MM.1S (cell line): Measurements from ENCODE around the gene LMNTD2.
A peak's percentile ranks its signal among the peaks of the same experiment; 100 is the strongest.

ENCODE experiments used
- DNase-seq: peaks from one replicate; pipeline ENCODE4 v3.0.0-alpha.2; 2015
- H2AFZ ChIP-seq: fragments of 300-600 bp; sonication (generic); 2 replicates; pipeline ENCODE4 v1.6.0; 2016; ENCODE audit warnings: antibody characterized with exemption, low read length
- H3F3A ChIP-seq: fragments of 300-600 bp; sonication (generic); 2 replicates; pipeline ENCODE4 v1.6.1; 2016; ENCODE audit warnings: mild to moderate bottlenecking, antibody characterized with exemption, low read length, moderate library complexity, mixed read lengths; ENCODE audit not compliant: insufficient read depth
- H3K27ac ChIP-seq: fragments of 300-600 bp; sonication (generic); 2 replicates; pipeline ENCODE4 v1.5.1; 2016; ENCODE audit warnings: mild to moderate bottlenecking, low read length
- H3K27me3 ChIP-seq: fragments of 300-600 bp; sonication (generic); replicated peaks from 2 replicates; pipeline ENCODE4 v1.6.0; 2016; ENCODE audit warnings: low read length; ENCODE audit not compliant: insufficient read depth
- H3K36me3 ChIP-seq: fragments of 300-600 bp; sonication (generic); replicated peaks from 2 replicates; pipeline ENCODE4 v1.6.1; 2016; ENCODE audit warnings: mild to moderate bottlenecking, low read length, mixed read lengths; ENCODE audit not compliant: insufficient read depth
- H3K4me1 ChIP-seq: fragments of 300-600 bp; sonication (generic); 2 replicates; pipeline ENCODE4 v1.6.1; 2016; ENCODE audit warnings: low read length, mixed read lengths
- H3K4me2 ChIP-seq: fragments of 300-600 bp; sonication (generic); 2 replicates; pipeline ENCODE4 v1.6.0; 2016; ENCODE audit warnings: low read depth, low read length
- H3K4me3 ChIP-seq: fragments of 300-600 bp; sonication (generic); 2 replicates; pipeline ENCODE4 v1.5.1; 2016; ENCODE audit warnings: low read length, mixed read lengths
- H3K79me2 ChIP-seq: fragments of 300-600 bp; sonication (generic); 2 replicates; pipeline ENCODE4 v1.6.1; 2016; ENCODE audit warnings: mixed run types, low read length, mixed read lengths
- H3K9ac ChIP-seq: fragments of 300-600 bp; sonication (generic); 2 replicates; pipeline ENCODE4 v1.6.1; 2016; ENCODE audit warnings: low read length, mixed read lengths
- H3K9me2 ChIP-seq: fragments of 300-600 bp; sonication (generic); replicated peaks from 2 replicates; pipeline ENCODE4 v1.6.1; 2016; ENCODE audit warnings: mild to moderate bottlenecking, low read length, mixed read lengths; ENCODE audit not compliant: insufficient read depth
- H3K9me3 ChIP-seq: fragments of 300-600 bp; sonication (generic); replicated peaks from 2 replicates; pipeline ENCODE4 v1.6.1; 2016; ENCODE audit warnings: mild to moderate bottlenecking, low read length, mixed read lengths; ENCODE audit not compliant: insufficient read depth
- H4K20me1 ChIP-seq: fragments of 300-600 bp; sonication (generic); 2 replicates; pipeline ENCODE4 v1.6.1; 2016; ENCODE audit warnings: mild to moderate bottlenecking, low read length, moderate library complexity, mixed read lengths; ENCODE audit not compliant: insufficient read depth
- EZH2 ChIP-seq: fragments of 300-600 bp; sonication (generic); optimal IDR thresholded peaks from 2 replicates; pipeline ENCODE3; 2017; ENCODE audit warnings: low read depth, mild to moderate bottlenecking, antibody characterized with exemption, low read length, mixed read lengths
- EZH2phosphoT487 ChIP-seq: fragments of 300-600 bp; sonication (generic); IDR thresholded peaks from 2 replicates; pipeline ENCODE4 v1.6.1; 2018; ENCODE audit warnings: antibody characterized with exemption, low read length
- TF ChIP-seq, protein P1 (sequence below): fragments of 300-600 bp; sonication (generic); IDR thresholded peaks from 2 replicates; pipeline ENCODE4 v1.5.1; 2016; ENCODE audit warnings: antibody characterized with exemption, low read length, mixed read lengths

LMNTD2 gene

DNA sequence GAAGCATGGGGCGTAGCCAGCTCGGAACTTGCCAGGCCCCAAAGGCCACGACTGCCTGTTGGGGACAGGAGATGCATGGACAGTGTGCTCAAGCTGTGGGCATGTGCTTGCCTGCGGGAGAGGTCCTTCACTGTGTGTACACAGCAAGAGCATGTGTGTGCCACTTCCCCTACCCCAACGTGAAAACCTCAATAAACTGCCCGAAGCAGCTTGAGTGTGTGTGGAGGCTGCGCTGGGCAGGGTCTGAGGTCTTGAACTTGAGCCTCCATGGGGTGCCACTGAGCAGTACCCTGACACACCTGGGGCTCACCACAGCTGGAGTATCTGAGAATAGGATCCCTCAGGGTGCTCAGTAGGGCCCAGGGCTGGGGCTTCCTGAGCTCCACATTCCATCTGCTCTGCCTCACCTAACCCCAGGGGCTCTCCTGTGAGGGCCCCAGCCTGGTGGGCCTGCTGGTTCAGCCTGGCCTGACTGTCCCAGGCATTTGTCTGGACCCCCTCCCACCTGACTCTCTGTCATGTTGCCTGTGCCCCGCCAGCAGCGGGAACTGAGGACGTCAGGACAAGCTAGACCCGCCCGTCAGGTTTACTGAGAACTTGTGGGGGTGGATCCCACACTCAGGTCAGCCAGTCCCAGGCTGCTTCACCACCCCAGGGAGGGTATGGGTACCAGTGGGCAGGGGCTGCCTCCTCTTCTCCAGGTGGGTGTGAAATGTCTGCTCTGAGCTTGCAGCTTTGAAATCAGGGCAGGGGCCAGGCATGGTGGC lies 3.5 kb upstream of the LMNTD2 start:
- Histone ChIP-seq H3K4me2 (no peak overlapping the region), H3K36me3 (no peaks in the 10 kb centered on the region), H3K27ac (no peak overlapping the region), H4K20me1 (no peaks in the 10 kb centered on the region), H3K9me3 (no peaks in the 10 kb centered on the region), H3F3A (peaks cover 10% of the 10 kb centered on the region; the same call in 1 of the 2 replicates), H3K27me3 (0 out of 2 replicates have a peak, but pooled peaks cover under 1% of the 10 kb centered on the region), H3K9me2 (no peaks in the 10 kb centered on the region), H3K4me3 (no peak overlapping the region), H2AFZ (no peak overlapping the region), H3K4me1 (peaks cover 6% of the 10 kb centered on the region), H3K79me2 (peaks cover 22% of the 10 kb centered on the region), H3K9ac (no peak overlapping the region)
- no peak for DNase-seq
- TF ChIP-seq EZH2phosphoT487: no peak
- TF ChIP-seq EZH2: no peak
- TF ChIP-seq, protein P1, sequence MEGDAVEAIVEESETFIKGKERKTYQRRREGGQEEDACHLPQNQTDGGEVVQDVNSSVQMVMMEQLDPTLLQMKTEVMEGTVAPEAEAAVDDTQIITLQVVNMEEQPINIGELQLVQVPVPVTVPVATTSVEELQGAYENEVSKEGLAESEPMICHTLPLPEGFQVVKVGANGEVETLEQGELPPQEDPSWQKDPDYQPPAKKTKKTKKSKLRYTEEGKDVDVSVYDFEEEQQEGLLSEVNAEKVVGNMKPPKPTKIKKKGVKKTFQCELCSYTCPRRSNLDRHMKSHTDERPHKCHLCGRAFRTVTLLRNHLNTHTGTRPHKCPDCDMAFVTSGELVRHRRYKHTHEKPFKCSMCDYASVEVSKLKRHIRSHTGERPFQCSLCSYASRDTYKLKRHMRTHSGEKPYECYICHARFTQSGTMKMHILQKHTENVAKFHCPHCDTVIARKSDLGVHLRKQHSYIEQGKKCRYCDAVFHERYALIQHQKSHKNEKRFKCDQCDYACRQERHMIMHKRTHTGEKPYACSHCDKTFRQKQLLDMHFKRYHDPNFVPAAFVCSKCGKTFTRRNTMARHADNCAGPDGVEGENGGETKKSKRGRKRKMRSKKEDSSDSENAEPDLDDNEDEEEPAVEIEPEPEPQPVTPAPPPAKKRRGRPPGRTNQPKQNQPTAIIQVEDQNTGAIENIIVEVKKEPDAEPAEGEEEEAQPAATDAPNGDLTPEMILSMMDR: no peak

DNA sequence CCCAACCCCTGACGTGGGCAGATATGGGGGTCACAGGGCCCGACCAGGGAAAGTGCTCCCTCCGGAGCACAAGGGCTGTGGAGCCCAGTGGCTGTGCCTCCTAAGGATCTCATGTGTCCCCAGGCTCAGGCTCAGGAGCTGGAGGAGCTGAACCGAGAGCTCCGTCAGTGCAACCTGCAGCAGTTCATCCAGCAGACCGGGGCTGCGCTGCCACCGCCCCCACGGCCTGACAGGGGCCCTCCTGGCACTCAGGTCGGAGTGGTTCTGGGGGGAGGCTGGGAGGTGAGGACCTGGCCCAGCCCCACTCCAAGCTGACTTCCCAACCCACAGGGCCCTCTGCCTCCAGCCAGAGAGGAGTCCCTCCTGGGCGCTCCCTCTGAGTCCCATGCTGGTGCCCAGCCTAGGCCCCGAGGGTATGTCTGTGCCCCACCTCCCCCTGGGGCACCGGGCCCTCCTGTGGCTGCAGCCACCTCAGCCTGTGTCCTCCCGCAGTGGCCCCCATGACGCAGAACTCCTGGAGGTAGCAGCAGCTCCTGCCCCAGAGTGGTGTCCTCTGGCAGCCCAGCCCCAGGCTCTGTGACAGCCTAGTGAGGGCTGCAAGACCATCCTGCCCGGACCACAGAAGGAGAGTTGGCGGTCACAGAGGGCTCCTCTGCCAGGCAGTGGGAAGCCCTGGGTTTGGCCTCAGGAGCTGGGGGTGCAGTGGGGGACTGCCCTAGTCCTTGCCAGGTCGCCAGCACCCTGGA lies 2.7 kb upstream of the LMNTD2 start:
- no peak overlapping the region for H3K4me2 ChIP-seq
- no peaks in the 10 kb centered on the region for H4K20me1 ChIP-seq
- H2AFZ ChIP-seq: no peak overlapping the region
- DNase-seq: no peak
- H3K9ac ChIP-seq: no peak overlapping the region
- H3K27ac ChIP-seq: no peak overlapping the region
- peaks cover 10% of the 10 kb centered on the region; the same call in 1 of the 2 replicates for H3F3A ChIP-seq
- H3K79me2 ChIP-seq: peaks cover 22% of the 10 kb centered on the region
- H3K9me3 ChIP-seq: no peaks in the 10 kb centered on the region
- TF ChIP-seq, protein P1: no peak
- TF ChIP-seq EZH2: no peak
- TF ChIP-seq EZH2phosphoT487: no peak
- no peaks in the 10 kb centered on the region for H3K9me2 ChIP-seq
- H3K27me3 ChIP-seq: 0 out of 2 replicates have a peak, but pooled peaks cover under 1% of the 10 kb centered on the region
- no peak overlapping the region for H3K4me3 ChIP-seq
- H3K36me3 ChIP-seq: no peaks in the 10 kb centered on the region
- peaks cover 6% of the 10 kb centered on the region for H3K4me1 ChIP-seq

DNA sequence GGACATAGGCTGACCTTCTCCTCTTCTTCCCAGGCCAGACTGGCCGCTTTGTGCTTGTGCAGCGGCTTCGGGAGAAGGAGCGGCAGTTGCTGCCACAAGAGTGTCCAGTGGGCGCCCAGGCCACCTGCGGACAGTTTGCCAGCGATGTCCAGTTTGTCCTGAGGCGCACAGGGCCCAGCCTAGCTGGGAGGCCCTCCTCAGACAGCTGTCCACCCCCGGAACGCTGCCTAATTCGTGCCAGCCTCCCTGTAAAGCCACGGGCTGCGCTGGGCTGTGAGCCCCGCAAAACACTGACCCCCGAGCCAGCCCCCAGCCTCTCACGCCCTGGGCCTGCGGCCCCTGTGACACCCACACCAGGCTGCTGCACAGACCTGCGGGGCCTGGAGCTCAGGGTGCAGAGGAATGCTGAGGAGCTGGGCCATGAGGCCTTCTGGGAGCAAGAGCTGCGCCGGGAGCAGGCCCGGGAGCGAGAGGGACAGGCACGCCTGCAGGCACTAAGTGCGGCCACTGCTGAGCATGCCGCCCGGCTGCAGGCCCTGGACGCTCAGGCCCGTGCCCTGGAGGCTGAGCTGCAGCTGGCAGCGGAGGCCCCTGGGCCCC lies 1.6 kb upstream of the LMNTD2 start:
- no peaks in the 10 kb centered on the region for H3K36me3 ChIP-seq
- H3K27ac ChIP-seq: no peak overlapping the region
- H3K4me1 ChIP-seq: peaks cover 6% of the 10 kb centered on the region
- no peak for TF ChIP-seq EZH2phosphoT487
- peaks cover 15% of the 10 kb centered on the region for H3K79me2 ChIP-seq
- H2AFZ ChIP-seq: no peak overlapping the region
- H4K20me1 ChIP-seq: no peaks in the 10 kb centered on the region
- H3K9me3 ChIP-seq: no peaks in the 10 kb centered on the region
- H3F3A ChIP-seq: peaks cover 10% of the 10 kb centered on the region; the same call in 1 of the 2 replicates
- H3K9ac ChIP-seq: 0 out of 2 replicates have a peak overlapping the region, but pooled peaks have one; percentile 57
- peaks cover 9% of the 10 kb centered on the region; the same call in 1 of the 2 replicates for H3K27me3 ChIP-seq
- H3K4me2 ChIP-seq: peak overlapping the region; percentile 77; the same call in 1 of the 2 replicates
- no peak for DNase-seq
- no peaks in the 10 kb centered on the region for H3K9me2 ChIP-seq
- H3K4me3 ChIP-seq: peak overlapping the region; percentile 77
